Thoracic aorta endothelial cell (primary cell): ENCODE data around the gene CCDC70. TPM values are rescaled to one million over a fixed set of nuclear protein-coding genes. Genes with fewer than 3 reads are reported as not detected.

Source experiments
- total RNA-seq: library from RNA; depleted of rRNA; stranded (reverse); fragments of >200 nt; gene quantifications from 2 replicates; pipeline ENCODE4 v1.2.3, GENCODE V29; 2012

CCDC70 gene
- total RNA-seq, result not detected in 2 replicates

DNA sequence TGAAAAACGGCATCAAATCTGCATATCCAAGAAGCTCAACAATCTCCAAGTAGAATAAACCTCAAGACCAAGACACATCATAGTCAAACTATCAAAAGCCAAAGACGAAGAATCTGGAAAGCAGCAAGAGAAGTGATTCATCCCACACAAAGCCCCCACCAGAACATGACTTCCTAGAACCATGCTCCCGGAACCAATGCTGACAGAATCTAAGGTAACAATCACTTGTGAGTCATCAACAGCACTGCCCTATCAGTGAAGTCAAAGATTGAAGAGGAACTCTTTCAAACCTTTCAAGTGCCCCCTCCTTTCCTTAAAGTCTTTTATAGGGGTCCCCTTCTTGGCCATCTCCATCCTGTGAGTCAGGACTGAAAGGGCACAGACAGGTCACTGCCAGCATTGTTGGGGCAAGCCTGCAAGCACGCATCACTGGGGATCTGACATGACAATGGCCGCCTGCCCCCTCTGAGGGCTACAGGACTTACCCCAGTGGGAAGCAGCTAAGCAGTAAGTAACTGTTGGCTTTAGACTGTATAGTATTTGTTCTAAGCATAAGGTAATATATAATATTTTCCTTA, at the start of gene CCDC70:
TSS of gene CCDC70 (plus strand) at position 247 of the 578 bp plus-strand sequence. CDS start 3,443 bp downstream, outside the sequence.

GRCh38 chr13:51844862-51845573, 16.8 kb upstream of the CCDC70 start, which contains the start of gene TMEM272:
Gene TMEM272, minus strand, starts transcription at chr13:51845177. Its CDS starts 6,647 bp downstream, at chr13:51838530.

Other genes with a start within 250 kb of the CCDC70 start
- gene DHRS12, start 57.8 kb upstream of the CCDC70 start, total RNA-seq, result 3.1 and 3.6 TPM in 2 replicates
- not detected in 2 replicates for gene TMEM272, start 16.8 kb upstream of the CCDC70 start, total RNA-seq
- 4.8 and 5.6 TPM in 2 replicates for gene ATP7B, start 149.5 kb downstream of the CCDC70 start, total RNA-seq
- gene ALG11, start 150.4 kb downstream of the CCDC70 start, total RNA-seq, result 25.4 and 30.9 TPM in 2 replicates
- 15.2 and 16.3 TPM in 2 replicates for gene UTP14C, start 162.7 kb downstream of the CCDC70 start, total RNA-seq